Activated CD4-positive, alpha-beta memory T cell treated with anti-CD3 and anti-CD28 coated beads for 36 hours (primary cell): Measurements from ENCODE around the gene ZC2HC1B. TPM values are rescaled to one million over a fixed set of nuclear protein-coding genes. Genes with fewer than 3 reads are reported as not detected.

Experiments used
- CTCF ChIA-PET: fragments of 350-600 bp; sonication (Branson Sonifier 250); formaldehyde crosslinking; loops from one replicate; lab custom pipeline; 2021; ENCODE audit warnings: antibody characterized with exemption, inconsistent platforms; lab: Charles Lee
- POLR2A ChIA-PET: fragments of 350-600 bp; sonication (Branson Sonifier 250); formaldehyde crosslinking; loops from one replicate; lab custom pipeline; 2021; ENCODE audit warnings: antibody characterized with exemption; lab: Charles Lee
- DNase-seq: peaks from one replicate; pipeline ENCODE4 v3.0.0-alpha.2; 2020
- H3K27ac Mint-ChIP-seq: one replicate; pipeline ENCODE4 v1.8.0; 2021; ENCODE audit warnings: mixed read lengths
- H3K27me3 Mint-ChIP-seq: one replicate; pipeline ENCODE4 v1.8.0; 2021; ENCODE audit warnings: mixed read lengths
- H3K36me3 Mint-ChIP-seq: one replicate; pipeline ENCODE4 v1.8.0; 2021; ENCODE audit warnings: mixed read lengths
- H3K4me1 Mint-ChIP-seq: one replicate; pipeline ENCODE4 v1.8.0; 2021; ENCODE audit warnings: low read depth, mixed read lengths
- H3K4me3 Mint-ChIP-seq: one replicate; pipeline ENCODE4 v1.8.0; 2021; ENCODE audit warnings: mild to moderate bottlenecking, mixed read lengths
- H3K9me3 Mint-ChIP-seq: one replicate; pipeline ENCODE4 v1.8.0; 2021; ENCODE audit warnings: mixed read lengths
- intact Hi-C: fragments of 100-400 bp; cut with micrococcal nuclease; formaldehyde crosslinking; loops from one replicate; pipeline ENCODE4 v1.15.1; 2023
- total RNA-seq, 2 experiments: library from RNA; stranded (reverse); gene quantifications; one replicate each; pipeline ENCODE4 v1.2.3, GENCODE V29; 2021

The ZC2HC1B gene
- total RNA-seq, 2 experiments from 2014 or later, result 0.24 TPM; not detected in 1

DNA sequence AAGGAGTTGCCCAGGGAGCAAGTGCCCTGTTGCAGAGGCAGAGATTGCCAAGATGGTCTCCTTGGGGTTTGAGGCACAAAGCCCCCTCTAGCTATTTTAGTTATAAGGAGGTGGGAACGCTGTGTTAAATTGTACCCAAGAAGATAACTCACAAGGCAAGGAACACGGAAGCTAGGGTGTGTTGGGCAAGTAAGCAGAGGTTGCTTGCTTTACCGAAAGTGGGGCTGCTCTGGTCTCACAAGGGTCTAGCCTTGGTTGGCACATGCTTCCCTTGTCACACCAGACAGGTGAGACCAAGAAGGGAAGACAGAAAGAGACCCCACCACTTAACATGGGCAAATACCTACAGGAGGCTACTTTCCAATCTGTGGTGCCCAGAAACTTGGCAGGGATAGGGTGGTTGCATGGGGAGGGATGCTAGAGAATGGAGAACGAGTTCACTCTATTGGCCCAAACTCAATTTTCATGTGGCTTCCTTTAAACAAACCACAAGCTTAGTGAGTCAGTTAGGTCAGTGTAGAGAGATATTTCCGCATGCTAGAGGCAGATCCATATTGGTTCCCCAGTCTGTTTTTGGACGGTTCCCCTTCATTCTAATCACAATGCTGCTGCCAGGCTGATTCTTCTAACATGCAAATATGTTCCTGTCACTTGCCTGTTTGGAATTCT lies 101.4 kb downstream of the ZC2HC1B start:
- Mint-ChIP-seq H3K4me1 (no peaks in the 10 kb centered on the region), H3K4me3 (no peak overlapping the region), H3K36me3 (no peaks in the 10 kb centered on the region), H3K27ac (no peak overlapping the region), H3K27me3 (no peaks in the 10 kb centered on the region), H3K9me3 (no peaks in the 10 kb centered on the region)
- intact Hi-C loops, result no loop called here
- ChIA-PET POLR2A (no interaction called here), CTCF (no interaction called here)
- no peak for DNase-seq

DNA sequence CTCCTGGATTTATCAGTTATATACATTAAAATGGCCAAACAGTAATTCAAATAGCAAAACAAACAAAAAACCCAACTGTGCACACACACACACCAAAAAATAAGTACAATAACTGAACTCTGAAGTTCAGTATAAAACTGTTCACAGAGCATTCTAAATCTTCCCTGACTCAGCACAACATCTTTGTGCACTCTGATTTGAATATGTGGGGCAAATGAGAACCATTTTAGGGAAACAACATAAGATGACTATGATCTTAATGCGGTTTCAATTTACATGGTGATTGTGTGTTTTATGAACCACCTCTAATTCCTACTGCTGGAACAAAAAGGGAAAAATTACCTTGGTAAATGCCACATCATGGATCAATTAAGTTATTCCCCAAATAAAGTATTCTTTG lies 102.0 kb downstream of the ZC2HC1B start:
- Mint-ChIP-seq H3K4me1 (no peaks in the 10 kb centered on the region), H3K36me3 (no peaks in the 10 kb centered on the region), H3K27ac (no peak overlapping the region), H3K4me3 (no peak overlapping the region), H3K27me3 (no peaks in the 10 kb centered on the region), H3K9me3 (no peaks in the 10 kb centered on the region)
- POLR2A ChIA-PET, result no interaction called here
- no peak for DNase-seq
- intact Hi-C loops, result no loop called here
- CTCF ChIA-PET, result no interaction called here

DNA sequence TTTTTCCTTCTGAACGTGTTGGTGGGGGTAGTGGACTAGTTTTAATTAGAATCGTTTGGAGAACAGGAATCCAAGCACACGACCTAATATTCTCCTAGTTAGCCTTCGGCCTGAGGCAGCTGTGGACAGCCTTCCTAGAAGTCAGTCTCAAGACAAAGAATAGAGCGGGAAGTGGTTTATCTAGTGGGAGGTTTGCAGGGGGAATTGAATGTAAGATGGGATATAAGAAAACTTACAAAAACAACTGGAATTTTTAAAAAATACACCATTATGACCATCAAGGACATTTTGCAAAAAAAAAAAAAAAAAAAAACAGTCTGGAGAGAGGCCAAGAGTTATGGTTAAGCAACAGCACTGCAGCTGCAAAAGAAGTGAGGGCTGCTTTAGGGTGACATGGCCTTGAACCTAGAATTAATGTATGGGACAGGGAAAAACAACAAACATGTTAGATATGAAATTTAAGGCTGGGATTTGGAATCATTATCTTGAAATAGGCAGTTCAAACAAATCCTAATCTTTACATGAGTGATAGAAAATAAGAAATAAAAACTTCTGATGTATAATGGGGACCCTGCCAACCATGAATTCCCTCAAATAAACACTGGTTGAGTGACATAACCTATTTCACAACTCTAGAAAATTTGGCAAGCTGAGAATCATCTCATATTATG lies 103.6 kb downstream of the ZC2HC1B start:
- Mint-ChIP-seq H3K4me1 (no peaks in the 10 kb centered on the region), H3K27me3 (no peaks in the 10 kb centered on the region), H3K27ac (no peak overlapping the region), H3K36me3 (no peaks in the 10 kb centered on the region), H3K4me3 (no peak overlapping the region), H3K9me3 (no peaks in the 10 kb centered on the region)
- intact Hi-C loops, result no loop called here
- ChIA-PET POLR2A (interaction anchor here (0.6 kb wide), 1 partner anchor 486 kb away, joined by 4 read pairs; no protein-coding TSS in a partner anchor), CTCF (interaction anchor here (1.0 kb wide), 1 partner anchor 28 kb away, joined by 3 read pairs; no protein-coding TSS in a partner anchor)
- no peak for DNase-seq

DNA sequence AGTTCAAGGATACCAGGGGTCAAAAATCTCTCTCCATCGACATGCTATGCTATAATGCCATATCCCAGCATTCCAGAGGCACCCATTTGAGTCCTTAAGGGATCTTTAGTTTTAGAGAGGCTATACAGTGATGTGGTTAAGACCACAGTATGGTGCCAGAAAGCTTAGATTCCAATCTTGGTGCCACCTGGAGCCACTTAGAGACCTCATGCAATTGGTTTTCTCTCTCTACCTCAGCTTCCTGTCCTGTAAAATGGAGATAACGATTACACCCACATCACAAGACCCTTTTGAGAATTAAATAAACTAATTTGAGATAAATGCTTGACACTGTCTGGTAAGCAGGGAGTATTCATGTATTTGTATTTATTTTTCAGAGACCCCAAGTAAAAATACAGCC lies 104.8 kb downstream of the ZC2HC1B start:
- H3K27me3 Mint-ChIP-seq, result no peaks in the 10 kb centered on the region
- no peaks in the 10 kb centered on the region for H3K4me1 Mint-ChIP-seq
- POLR2A ChIA-PET, result no interaction called here

DNA sequence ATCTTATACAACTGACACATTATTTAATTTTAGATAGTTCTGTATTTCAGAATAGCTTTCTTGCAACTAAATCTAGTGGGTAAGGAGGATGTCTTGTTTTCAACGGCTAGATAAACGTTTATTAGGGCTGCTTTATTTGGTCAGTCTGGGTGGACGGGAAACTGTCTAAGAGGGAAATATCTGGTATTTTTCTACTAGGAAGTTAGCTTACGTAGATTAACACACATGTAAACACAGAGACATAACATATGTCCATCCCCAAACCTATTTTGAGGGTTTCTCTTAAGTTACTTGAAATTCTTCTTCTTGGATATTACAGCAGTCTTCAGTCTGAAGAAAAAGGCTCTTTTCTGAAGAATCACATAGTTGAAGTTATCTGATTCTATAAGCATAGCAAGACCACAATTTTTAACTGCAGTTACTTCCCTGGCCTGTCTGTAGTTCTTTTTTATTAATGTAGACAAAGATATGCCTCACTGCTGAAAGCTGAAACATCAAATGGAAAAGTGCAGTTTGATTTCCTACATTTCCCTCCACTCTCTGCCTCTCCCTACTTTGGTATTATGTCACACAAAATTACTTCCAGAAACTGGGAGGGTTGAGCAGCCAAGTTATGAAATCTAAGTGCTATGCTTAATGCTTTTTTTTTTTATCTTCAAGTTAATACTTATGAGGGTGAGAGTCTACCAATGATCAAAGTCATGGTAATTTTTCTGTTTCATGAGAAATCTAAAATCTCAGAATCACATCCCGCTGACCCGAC lies 106.4 kb downstream of the ZC2HC1B start:
- Mint-ChIP-seq H3K4me1 (no peaks in the 10 kb centered on the region), H3K4me3 (no peak overlapping the region), H3K27ac (no peak overlapping the region), H3K9me3 (no peaks in the 10 kb centered on the region), H3K27me3 (no peaks in the 10 kb centered on the region), H3K36me3 (no peaks in the 10 kb centered on the region)
- DNase-seq, result no peak
- POLR2A ChIA-PET, result no interaction called here
- intact Hi-C loops, result no loop called here
- CTCF ChIA-PET, result interaction anchor here (0.5 kb wide), 1 partner anchor 336 kb away, joined by 6 read pairs; no protein-coding TSS in a partner anchor

More for the DNA sequence above, 104.8 kb downstream of the ZC2HC1B start:
- Mint-ChIP-seq H3K36me3 (no peaks in the 10 kb centered on the region), H3K9me3 (no peaks in the 10 kb centered on the region), H3K4me3 (no peak overlapping the region), H3K27ac (no peak overlapping the region)
- intact Hi-C loops, result no loop called here
- no peak for DNase-seq
- CTCF ChIA-PET, result no interaction called here

DNA sequence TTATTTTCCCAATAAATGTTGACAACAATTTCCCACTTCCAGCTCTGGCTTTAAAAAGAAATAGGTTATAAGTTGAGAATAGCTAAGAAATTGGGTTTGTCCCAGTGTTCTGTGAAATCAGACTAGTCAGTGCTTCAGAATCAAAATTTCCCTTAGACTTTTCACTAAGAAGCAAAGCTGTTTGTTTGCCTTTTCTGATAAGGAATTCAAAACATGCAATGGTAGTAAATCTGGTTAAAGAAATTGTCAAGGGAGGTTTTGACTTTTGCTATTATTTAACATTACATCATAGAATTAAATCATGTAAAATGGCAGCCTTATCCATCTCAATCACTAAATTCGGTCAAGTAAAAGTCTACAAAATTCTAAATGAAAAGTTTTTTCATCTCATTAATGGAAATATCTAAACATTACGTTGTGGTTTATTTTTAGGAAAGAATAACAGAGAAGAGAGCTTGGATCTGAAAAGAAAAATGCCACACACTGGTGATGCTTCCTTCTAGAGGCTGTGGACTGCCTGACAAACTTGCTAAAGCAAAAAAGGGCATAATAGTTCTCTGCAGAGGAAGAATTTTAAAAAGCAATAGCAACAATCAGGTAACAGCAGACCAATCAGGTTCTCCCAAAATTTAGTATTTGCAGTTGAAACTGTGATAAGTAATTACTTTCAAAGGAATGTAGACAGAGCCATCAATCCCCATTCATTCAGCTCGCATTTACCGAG lies 107.4 kb downstream of the ZC2HC1B start:
- H3K27ac Mint-ChIP-seq, result no peak overlapping the region
- intact Hi-C loops, result no loop called here
- POLR2A ChIA-PET, result no interaction called here
- CTCF ChIA-PET, result no interaction called here
- H3K27me3 Mint-ChIP-seq, result no peaks in the 10 kb centered on the region
- no peaks in the 10 kb centered on the region for H3K4me1 Mint-ChIP-seq
- no peaks in the 10 kb centered on the region for H3K36me3 Mint-ChIP-seq
- H3K4me3 Mint-ChIP-seq, result no peak overlapping the region
- no peaks in the 10 kb centered on the region for H3K9me3 Mint-ChIP-seq
- no peak for DNase-seq

DNA sequence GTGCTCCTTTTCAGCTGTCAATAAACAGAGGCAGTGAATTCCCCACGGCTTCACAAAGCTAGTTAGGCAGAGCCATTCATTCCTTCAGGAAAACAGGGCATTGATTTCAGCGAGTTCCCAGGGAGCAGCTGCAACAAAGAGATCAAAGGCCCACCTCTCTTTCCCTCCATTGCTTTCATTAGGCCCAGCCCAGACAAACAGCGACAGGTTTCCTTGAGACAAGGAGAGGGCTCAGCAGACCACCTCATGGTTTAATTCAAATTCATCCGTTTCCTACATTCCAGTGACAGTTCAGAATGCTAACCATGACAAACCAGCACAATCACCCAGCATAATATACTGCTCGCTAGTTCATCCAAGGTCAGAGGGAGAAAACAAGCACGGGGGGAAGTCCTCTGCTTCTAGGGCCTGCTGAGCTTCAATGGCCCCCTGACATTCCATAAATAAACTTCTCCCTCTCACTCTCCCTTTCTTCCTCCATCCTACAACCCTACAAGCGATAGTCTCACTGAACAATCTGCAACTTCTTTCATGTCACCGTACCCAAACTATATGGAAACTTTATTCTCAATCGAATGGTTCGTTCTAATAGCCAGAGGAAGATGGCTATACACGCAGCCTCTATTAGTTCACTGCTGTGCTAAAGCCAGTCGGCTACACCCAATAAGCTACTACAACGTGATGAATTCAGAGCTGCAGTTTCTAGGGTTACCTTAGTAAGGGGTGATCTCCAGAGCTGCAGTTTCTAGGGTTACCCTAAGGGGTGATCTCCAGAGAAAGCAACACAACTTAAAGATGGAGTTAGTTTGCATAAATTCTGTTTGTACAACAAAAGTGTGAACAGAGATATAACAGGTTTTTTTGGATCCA lies 109.1 kb downstream of the ZC2HC1B start:
- intact Hi-C loops, result no loop called here
- H3K9me3 Mint-ChIP-seq, result no peaks in the 10 kb centered on the region
- no peaks in the 10 kb centered on the region for H3K36me3 Mint-ChIP-seq
- POLR2A ChIA-PET, result no interaction called here
- peaks cover 3% of the 10 kb centered on the region for H3K4me1 Mint-ChIP-seq
- H3K27ac Mint-ChIP-seq, result no peak overlapping the region
- DNase-seq, result no peak
- CTCF ChIA-PET, result no interaction called here
- no peaks in the 10 kb centered on the region for H3K27me3 Mint-ChIP-seq
- no peak overlapping the region for H3K4me3 Mint-ChIP-seq

DNA sequence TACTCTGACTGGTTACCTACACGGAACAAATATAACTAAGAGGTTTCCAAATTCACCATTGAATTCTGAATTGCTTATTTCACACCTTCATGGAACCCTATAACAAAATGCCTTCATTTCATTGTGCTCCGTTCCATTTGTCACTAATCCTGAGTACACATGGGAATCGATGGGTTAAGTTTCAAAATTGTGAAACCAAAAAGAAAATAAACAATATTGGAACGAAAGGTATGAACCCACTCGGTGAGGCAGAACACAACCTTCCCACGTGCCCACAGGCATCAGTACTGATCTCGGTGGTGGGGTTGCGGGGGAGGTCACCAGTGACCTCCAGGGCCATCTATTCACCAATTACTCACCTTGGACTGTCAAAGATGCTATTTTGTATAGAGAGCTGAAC lies 109.8 kb downstream of the ZC2HC1B start:
- H3K36me3 Mint-ChIP-seq, result no peaks in the 10 kb centered on the region
- ChIA-PET POLR2A (no interaction called here), CTCF (no interaction called here)
- peaks cover 3% of the 10 kb centered on the region for H3K4me1 Mint-ChIP-seq
- intact Hi-C loops, result no loop called here
- DNase-seq, result no peak
- H3K4me3 Mint-ChIP-seq, result no peak overlapping the region
- H3K27ac Mint-ChIP-seq, result no peak overlapping the region
- H3K27me3 Mint-ChIP-seq, result no peaks in the 10 kb centered on the region
- no peaks in the 10 kb centered on the region for H3K9me3 Mint-ChIP-seq

DNA sequence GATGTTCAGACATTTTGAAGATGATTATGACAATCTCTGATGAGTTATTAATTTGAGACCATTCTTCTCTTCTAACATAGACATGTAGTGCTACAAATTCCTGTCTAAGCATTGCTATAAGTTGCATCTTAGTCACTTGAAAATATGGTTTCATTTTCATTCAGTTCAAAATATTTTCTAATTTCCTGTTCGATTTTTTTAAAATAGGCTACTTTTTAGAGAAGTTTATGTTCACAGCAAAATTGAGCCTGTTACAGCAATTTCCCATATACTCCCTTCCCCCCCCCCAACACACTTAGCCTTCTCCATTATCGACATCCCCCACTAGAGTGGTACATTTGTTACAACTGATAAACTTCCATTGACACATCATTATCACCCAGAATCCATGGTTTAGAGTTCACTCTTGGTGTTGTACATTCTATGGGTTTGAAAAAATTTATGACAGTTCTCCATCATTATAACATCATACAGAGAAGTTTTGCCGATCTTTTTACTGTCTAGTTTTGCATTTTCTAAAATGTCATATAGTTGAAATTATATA lies 112.6 kb downstream of the ZC2HC1B start:
- POLR2A ChIA-PET, result interaction anchor here (0.6 kb wide), 1 partner anchor 21 kb away, joined by 3 read pairs; no protein-coding TSS in a partner anchor
- peaks cover 3% of the 10 kb centered on the region for H3K4me1 Mint-ChIP-seq
- H3K27me3 Mint-ChIP-seq, result no peaks in the 10 kb centered on the region
- peaks cover 2% of the 10 kb centered on the region for H3K9me3 Mint-ChIP-seq
- intact Hi-C loops, result no loop called here
- no peak overlapping the region for H3K4me3 Mint-ChIP-seq
- CTCF ChIA-PET, result no interaction called here
- H3K36me3 Mint-ChIP-seq, result no peaks in the 10 kb centered on the region
- DNase-seq, result no peak
- no peak overlapping the region for H3K27ac Mint-ChIP-seq

DNA sequence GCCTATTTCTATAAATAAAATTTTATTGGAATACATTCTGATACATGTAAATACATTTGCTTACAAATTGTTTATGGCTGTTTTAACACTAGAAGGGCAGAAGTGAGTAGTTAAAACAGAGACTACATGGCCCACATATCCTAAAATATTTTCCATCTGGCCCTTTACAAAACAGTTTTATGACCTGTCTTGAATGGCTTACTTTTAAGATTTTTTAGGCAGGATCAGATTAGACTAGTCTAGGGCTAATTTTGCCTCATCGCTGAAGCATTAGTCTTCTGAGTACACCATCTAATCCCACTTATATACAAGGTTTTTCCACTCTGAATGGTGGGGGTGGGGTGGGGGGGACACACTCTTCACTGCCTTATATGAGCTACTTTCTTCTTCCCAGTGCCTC lies 116.6 kb downstream of the ZC2HC1B start:
- ChIA-PET POLR2A (no interaction called here), CTCF (interaction anchor here (0.7 kb wide), 1 partner anchor 12 kb away, joined by 3 read pairs; no protein-coding TSS in a partner anchor)
- DNase-seq, result no peak
- intact Hi-C loops, result no loop called here
- Mint-ChIP-seq H3K27me3 (no peaks in the 10 kb centered on the region), H3K27ac (no peak overlapping the region), H3K4me1 (peaks cover 3% of the 10 kb centered on the region), H3K36me3 (no peaks in the 10 kb centered on the region), H3K4me3 (no peak overlapping the region), H3K9me3 (peaks cover 2% of the 10 kb centered on the region)

DNA sequence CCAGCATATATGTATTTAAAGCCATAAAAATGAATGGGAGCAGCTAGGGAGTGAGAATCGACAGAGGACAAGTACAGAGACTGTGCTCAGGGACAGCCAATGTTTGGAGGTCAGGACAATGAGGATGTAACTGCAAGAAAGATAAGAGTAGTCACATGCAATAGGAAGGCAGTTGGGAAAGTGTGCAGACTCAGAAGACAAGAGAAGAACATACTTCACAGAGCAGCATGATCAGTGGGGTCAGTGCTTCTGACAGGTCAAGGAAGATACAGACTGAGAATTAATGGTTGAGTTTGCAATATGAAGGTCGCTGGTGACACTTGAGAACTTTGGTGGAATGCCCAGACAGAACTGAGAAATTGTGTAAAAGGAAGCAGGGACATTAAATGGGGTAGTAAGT lies 118.7 kb downstream of the ZC2HC1B start:
- DNase-seq, result no peak
- ChIA-PET POLR2A (no interaction called here), CTCF (no interaction called here)
- Mint-ChIP-seq H3K36me3 (no peaks in the 10 kb centered on the region), H3K27ac (no peak overlapping the region), H3K4me1 (no peaks in the 10 kb centered on the region), H3K27me3 (no peaks in the 10 kb centered on the region), H3K9me3 (peaks cover 2% of the 10 kb centered on the region), H3K4me3 (no peak overlapping the region)
- intact Hi-C loops, result no loop called here
